Measurements from ENCODE around the gene PTGES3L.
"Not testable (repeated sequence)": the region's sequence is repeated elsewhere in the genome, so short reads cannot be mapped to it uniquely, and the experiment has no call there.

The PTGES3L gene

GRCh38 chr17:42929497-42929844, 50.4 kb downstream of the PTGES3L start:
- no peak overlapping the region for H3K4me3 ChIP-seq (ENCODE audit: control insufficient read depth, low read depth, low read length)
- TF ChIP-seq CTCF (conservative IDR thresholded peaks at IDR 0.05; ENCODE audit: control insufficient read depth, insufficient read depth, low read depth, low read length) = no peak
- DNase-seq (ENCODE audit: low read depth) = no peak

GRCh38 chr17:42928714-42929496, 51.0 kb downstream of the PTGES3L start:
- peak; percentile 62 for TF ChIP-seq CTCF (conservative IDR thresholded peaks at IDR 0.05; ENCODE audit: control insufficient read depth, insufficient read depth, low read depth, low read length)
- DNase-seq (ENCODE audit: low read depth) = peak; percentile 91
- no peak overlapping the region for H3K4me3 ChIP-seq (ENCODE audit: control insufficient read depth, low read depth, low read length)

- DNase-seq (ENCODE audit: low read depth) = no peak
- H3K4me3 ChIP-seq (ENCODE audit: control insufficient read depth, low read depth, low read length) = no peak overlapping the region
- TF ChIP-seq CTCF (conservative IDR thresholded peaks at IDR 0.05; ENCODE audit: control insufficient read depth, insufficient read depth, low read depth, low read length) = no peak
Observed at GRCh38 chr17:42924891-42925290, 55.0 kb downstream of the PTGES3L start.

GRCh38 chr17:42923472-42923871, 56.4 kb downstream of the PTGES3L start:
- H3K4me3 ChIP-seq (ENCODE audit: control insufficient read depth, low read depth, low read length); DNase-seq (ENCODE audit: low read depth): not testable (repeated sequence)

GRCh38 chr17:42922294-42922693, 57.6 kb downstream of the PTGES3L start:
- no peak for TF ChIP-seq CTCF (conservative IDR thresholded peaks at IDR 0.05; ENCODE audit: control insufficient read depth, insufficient read depth, low read depth, low read length)
- DNase-seq (ENCODE audit: low read depth) = no peak
- H3K4me3 ChIP-seq (ENCODE audit: control insufficient read depth, low read depth, low read length) = no peak overlapping the region

- no peak for DNase-seq (ENCODE audit: low read depth)
Observed at GRCh38 chr17:42920922-42921321, 59.0 kb downstream of the PTGES3L start.

More at GRCh38 chr17:42920922-42921321, 59.0 kb downstream of the PTGES3L start:
- H3K4me3 ChIP-seq (ENCODE audit: control insufficient read depth, low read depth, low read length) = no peak overlapping the region
- no peak for TF ChIP-seq CTCF (conservative IDR thresholded peaks at IDR 0.05; ENCODE audit: control insufficient read depth, insufficient read depth, low read depth, low read length)

All from fibroblast of mammary gland (primary cell).